H1 (cell line): ENCODE results near the gene UBP1. TPM values are rescaled to one million over a fixed set of nuclear protein-coding genes. Genes with fewer than 3 reads are reported as not detected.

Experiments used
- CTCF ChIA-PET: fragments of 300-600 bp; sonication (Branson Sonifier 250); formaldehyde crosslinking; loops from one replicate; lab custom pipeline; 2021; ENCODE audit not compliant: partially characterized antibody; lab: Charles Lee
- POLR2A ChIA-PET: fragments of 300-600 bp; sonication (Branson Sonifier 250); formaldehyde crosslinking; loops from one replicate; lab custom pipeline; 2021; ENCODE audit warnings: inconsistent platforms; ENCODE audit not compliant: partially characterized antibody; lab: Charles Lee
- DNase-seq, 2 experiments: peaks; one replicate each; pipeline versions ENCODE4 v3.0.0 to v3.0.0-alpha.2; 2010 to 2022; ENCODE audit warnings: low spot score in 2 of 2, low read depth in 1 of 2, mixed read lengths in 1 of 2
- FAIRE-seq: peaks from 2 replicates; lab custom pipeline; 2011; peaks lifted over from hg19 to GRCh38; lab: Jason Lieb, UNC
- H2AFZ ChIP-seq: 2 replicates; pipeline ENCODE4 v1.8.1; 2012; ENCODE audit warnings: low read length, inconsistent platforms
- H2AK5ac ChIP-seq: 2 replicates; pipeline ENCODE4 v1.6.1; 2013; ENCODE audit warnings: low read depth, low read length
- H2BK120ac ChIP-seq: replicated peaks from 2 replicates; pipeline ENCODE3; 2013; ENCODE audit warnings: low read depth, low read length, inconsistent platforms
- H2BK12ac ChIP-seq: 2 replicates; pipeline ENCODE4 v1.6.1; 2013; ENCODE audit warnings: low read depth, low read length
- H2BK15ac ChIP-seq: 2 replicates; pipeline ENCODE4 v1.6.1; 2013; ENCODE audit warnings: low read length
- H2BK20ac ChIP-seq: 2 replicates; pipeline ENCODE4 v1.6.1; 2013; ENCODE audit warnings: low read length
- H2BK5ac ChIP-seq: 2 replicates; pipeline ENCODE4 v1.6.1; 2013; ENCODE audit warnings: low read depth, low read length
- H3K14ac ChIP-seq: 2 replicates; pipeline ENCODE4 v1.6.1; 2013; ENCODE audit warnings: inconsistent platforms; ENCODE audit not compliant: insufficient read length
- H3K18ac ChIP-seq: 2 replicates; pipeline ENCODE4 v1.6.1; 2013; ENCODE audit warnings: low read length; ENCODE audit errors: extremely low read depth
- H3K23ac ChIP-seq: 2 replicates; pipeline ENCODE4 v1.6.1; 2013; ENCODE audit warnings: inconsistent platforms; ENCODE audit not compliant: insufficient read length
- H3K23me2 ChIP-seq: 2 replicates; pipeline ENCODE4 v1.6.1; 2013; ENCODE audit warnings: low read depth, low read length
- H3K27ac ChIP-seq: 2 replicates; pipeline ENCODE4 v1.6.1; 2011; ENCODE audit warnings: low read depth, low read length, inconsistent platforms
- H3K27me3 ChIP-seq, 4 experiments: replicated peaks in 1 of 4; 1 replicate in 1 of 4; 2 replicates in 3 of 4; pipeline versions ENCODE4 v1.6.1 to v1.8.1; 2011 to 2013; ENCODE audit warnings: low read length in 3 of 4, mild to moderate bottlenecking in 3 of 4, inconsistent platforms in 2 of 4, mixed read lengths in 2 of 4, moderate library complexity in 1 of 4; ENCODE audit not compliant: control insufficient read depth in 3 of 4, insufficient read depth in 3 of 4; ENCODE audit errors: extremely low read depth in 1 of 4
- H3K36me3 ChIP-seq, 4 experiments: 2 replicates each; pipeline versions ENCODE4 v1.6.1 to v1.8.1; 2011 to 2013; ENCODE audit warnings: mild to moderate bottlenecking in 4 of 4, low read length in 3 of 4, moderate library complexity in 2 of 4, control low read depth in 1 of 4, inconsistent platforms in 1 of 4; ENCODE audit not compliant: insufficient read depth in 4 of 4, control insufficient read depth in 2 of 4
- H3K4ac ChIP-seq: replicated peaks from 2 replicates; pipeline ENCODE3; 2013; ENCODE audit warnings: low read length, low read depth, mixed read lengths, inconsistent platforms; ENCODE audit not compliant: insufficient read length
- H3K4me1 ChIP-seq, 4 experiments: replicated peaks in 1 of 4; 1 replicate in 1 of 4; 2 replicates in 3 of 4; pipeline versions ENCODE4 v1.6.1 to v1.8.1; 2011 to 2013; ENCODE audit warnings: low read length in 3 of 4, inconsistent platforms in 2 of 4, mixed read lengths in 1 of 4; ENCODE audit not compliant: insufficient read depth in 4 of 4, control insufficient read depth in 3 of 4
- H3K4me2 ChIP-seq, 2 experiments: 2 replicates each; pipeline versions ENCODE4 v1.6.1 to v1.8.1; 2011 to 2013; ENCODE audit warnings: low read depth in 2 of 2, low read length in 2 of 2, control low read depth in 1 of 2, inconsistent platforms in 1 of 2, mild to moderate bottlenecking in 1 of 2; ENCODE audit not compliant: insufficient read depth in 1 of 2
- H3K4me3 ChIP-seq, 4 experiments: fragments of 200-600, 300-600 bp in 1 of 4; sonication (generic), shearing (Covaris generic), sonication (Bioruptor Twin) in 1 of 4; 2 replicates each; pipeline versions ENCODE4 v1.5.1 to v1.8.1; 2011 to 2016; ENCODE audit warnings: low read length in 4 of 4, low read depth in 3 of 4, control low read depth in 2 of 4, inconsistent platforms in 2 of 4, mild to moderate bottlenecking in 2 of 4, mixed read lengths in 1 of 4, moderate library complexity in 1 of 4; ENCODE audit not compliant: insufficient read depth in 2 of 4; ENCODE audit errors: extremely low read depth in 1 of 4
- H3K56ac ChIP-seq: replicated peaks from 2 replicates; pipeline ENCODE3; 2013; ENCODE audit warnings: low read depth, mild to moderate bottlenecking, mixed read lengths, low read length, inconsistent platforms; ENCODE audit not compliant: insufficient read length
- H3K79me1 ChIP-seq: 2 replicates; pipeline ENCODE4 v1.6.1; 2013; ENCODE audit warnings: low read depth, low read length, control low read depth
- H3K79me2 ChIP-seq, 2 experiments: 2 replicates each; pipeline versions ENCODE4 v1.6.1 to v1.8.1; 2012 to 2013; ENCODE audit warnings: low read length in 2 of 2, mild to moderate bottlenecking in 2 of 2, inconsistent platforms in 1 of 2; ENCODE audit not compliant: insufficient read depth in 2 of 2, control insufficient read depth in 1 of 2
- H3K9ac ChIP-seq, 4 experiments: replicated peaks in 1 of 4; 1 replicate in 1 of 4; 2 replicates in 3 of 4; pipeline versions ENCODE4 v1.6.1 to v1.8.1; 2011 to 2013; ENCODE audit warnings: low read depth in 3 of 4, low read length in 3 of 4, control low read depth in 2 of 4, mild to moderate bottlenecking in 2 of 4, moderate library complexity in 2 of 4, inconsistent platforms in 1 of 4; ENCODE audit errors: extremely low read depth in 1 of 4
- H3K9me3 ChIP-seq, 2 experiments: 2 replicates each; pipeline versions ENCODE4 v1.6.1 to v1.8.1; 2012 to 2013; ENCODE audit warnings: mild to moderate bottlenecking in 2 of 2, moderate library complexity in 2 of 2, control low read depth in 1 of 2, inconsistent platforms in 1 of 2, low read depth in 1 of 2, low read length in 1 of 2, mixed read lengths in 1 of 2; ENCODE audit not compliant: insufficient read depth in 2 of 2
- H4K20me1 ChIP-seq, 2 experiments: replicated peaks in 1 of 2; 2 replicates each; pipeline versions ENCODE3 to v1.8.1; 2011 to 2013; ENCODE audit warnings: inconsistent platforms in 2 of 2, low read length in 2 of 2, mild to moderate bottlenecking in 1 of 2; ENCODE audit not compliant: insufficient read depth in 2 of 2, control insufficient read depth in 1 of 2
- H4K5ac ChIP-seq: 2 replicates; pipeline ENCODE4 v1.6.1; 2013; ENCODE audit warnings: low read length, low read depth, mixed read lengths, inconsistent platforms; ENCODE audit not compliant: insufficient read length
- H4K8ac ChIP-seq: 2 replicates; pipeline ENCODE4 v1.8.0; 2013; ENCODE audit warnings: mild to moderate bottlenecking, moderate library complexity, low read length, inconsistent platforms; ENCODE audit not compliant: insufficient read depth; ENCODE audit errors: extremely low read depth
- H4K91ac ChIP-seq: replicated peaks from 2 replicates; pipeline ENCODE3; 2013; ENCODE audit warnings: low read length, mixed read lengths, inconsistent platforms; ENCODE audit not compliant: insufficient read length
- POLR2A ChIP-seq, 2 experiments: IDR thresholded peaks; 1 replicate in 1 of 2; 2 replicates in 1 of 2; pipeline ENCODE4 v1.6.1; 2011; ENCODE audit warnings: low read depth in 2 of 2, low read length in 2 of 2, mild to moderate bottlenecking in 2 of 2; ENCODE audit errors: control extremely low read depth in 1 of 2
- RBBP5 ChIP-seq: IDR thresholded peaks from 2 replicates; pipeline ENCODE4 v1.7.1; 2012; ENCODE audit warnings: low read depth, mild to moderate bottlenecking, inconsistent platforms, low read length, moderate library complexity, borderline replicate concordance
- WGBS, 2 experiments: shearing (Covaris generic) in 1 of 2; methylation state at CpG; one replicate each; pipeline versions ENCODE4 v1.1.6 to v1.1.7; 2013 to 2015; ENCODE audit warnings: low lambda C conversion rate in 2 of 2, mixed read lengths in 2 of 2, inconsistent platforms in 1 of 2, low coverage in 1 of 2, missing lambda C conversion rate in 1 of 2; ENCODE audit not compliant: insufficient replicate concordance in 2 of 2, insufficient coverage in 1 of 2, insufficient read length in 1 of 2; ENCODE audit errors: extremely low coverage in 1 of 2, missing lambda C conversion rate in 1 of 2; 5-methylcytosine and 5-hydroxymethylcytosine counted together
- polyA plus RNA-seq, 7 experiments: library from polyadenylated mRNA; depleted of rRNA in 3 of 7; stranded (reverse) in 5 of 7; unstranded in 2 of 7; fragments of >200 nt in 5 of 7; fragments of 200-250 nt in 2 of 7; gene quantifications; 1 replicate in 5 of 7; 2 replicates in 1 of 7; 4 replicates in 1 of 7; pipeline versions ENCODE4 v1.2.1 to v1.2.3, GENCODE V29; 2011 to 2013; ENCODE audit warnings: missing spikeins in 2 of 7, mixed read lengths in 2 of 7
- total RNA-seq: library from RNA; stranded (reverse); fragmentation: NEBNext Ultra II Directional; extraction: Animal tissue kit (Norgen Biotek cat#: 25700); gene quantifications from 2 replicates; pipeline ENCODE4 v1.2.1, GENCODE V29; 2021

The UBP1 gene
- total and polyA plus RNA-seq, 2 of the 8 experiments (the other 6 are each of a cell fraction or from before 2014, with no cell fraction given), result 47.3 to 71.9 TPM

DNA sequence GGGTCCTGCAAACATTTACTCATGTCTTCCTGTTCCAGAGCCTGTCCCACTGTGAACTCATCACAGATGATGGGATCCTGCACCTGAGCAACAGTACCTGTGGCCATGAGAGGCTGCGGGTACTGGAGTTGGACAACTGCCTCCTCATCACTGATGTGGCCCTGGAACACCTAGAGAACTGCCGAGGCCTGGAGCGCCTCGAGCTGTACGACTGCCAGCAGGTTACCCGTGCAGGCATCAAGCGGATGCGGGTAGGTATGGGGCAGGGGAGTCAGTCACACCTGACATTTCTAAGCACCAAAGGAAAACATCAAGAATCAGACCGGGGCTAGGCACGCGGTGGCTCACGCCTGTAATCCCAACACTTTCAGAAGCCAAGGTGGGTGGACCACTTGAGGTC is 56.3 kb downstream of the UBP1 start:
- no peak overlapping the region for H3K18ac ChIP-seq
- no peak overlapping the region for H2BK15ac ChIP-seq
- no peak overlapping the region for H4K91ac ChIP-seq
- no peak overlapping the region for H3K9ac ChIP-seq
- H3K79me2 ChIP-seq, result no peaks in the 10 kb centered on the region
- H3K36me3 ChIP-seq, result peaks cover under 1 to 22% (median 8%) of the 10 kb centered on the region in 4 experiments; a peak in 4 of 8 replicates
- no peak overlapping the region for H3K56ac ChIP-seq
- no peak overlapping the region for H2BK5ac ChIP-seq
- H4K8ac ChIP-seq, result no peak overlapping the region
- H3K14ac ChIP-seq, result no peak overlapping the region
- H3K9me3 ChIP-seq, result no peaks in the 10 kb centered on the region
- TF ChIP-seq POLR2A (IDR thresholded peaks at IDR 0.05; ENCODE audit: control extremely low read depth in 1 of 2, low read depth in 2 of 2, low read length in 2 of 2) (peak in 1 of 2 experiments; percentile 24; a peak in 1 of 3 replicates), RBBP5 (no peak)
- TF ChIP-seq, all 59 proteins: peak for 1
- DNase-seq, result no peak
- Histone ChIP-seq H3K4me1 (no peaks in the 10 kb centered on the region; a peak in 1 of 7 replicates), H2AFZ (no peak overlapping the region), H3K4ac (no peak overlapping the region), H3K23me2 (no peaks in the 10 kb centered on the region), H3K4me2 (no peak overlapping the region), H2AK5ac (no peak overlapping the region), H3K79me1 (no peaks in the 10 kb centered on the region; the same call in 1 of the 2 replicates), H2BK20ac (no peak overlapping the region), H4K20me1 (peaks cover 0 to 3% of the 10 kb centered on the region in 2 experiments), H2BK120ac (no peak overlapping the region), H3K27ac (no peak overlapping the region), H4K5ac (no peak overlapping the region), H3K23ac (no peak overlapping the region), H3K27me3 (no peaks in the 10 kb centered on the region), H2BK12ac (no peak overlapping the region), H3K4me3 (no peak overlapping the region)
- ChIA-PET CTCF (interaction anchor here (5.7 kb wide), 1 partner anchor 11 kb away, joined by 24 read pairs; no protein-coding TSS in a partner anchor), POLR2A (no interaction called here)
- 91% methylated on average over 12 of the region's 12 CpGs; no CpG with 5 or more reads in 1 of the 2 experiments for WGBS, 2 experiments
- no peak for FAIRE-seq
